ENCODE data around the gene UBE2B. TPM values are rescaled to one million over a fixed set of nuclear protein-coding genes. Genes with fewer than 3 reads are reported as not detected.
"Not testable (repeated sequence)": the region's sequence is repeated elsewhere in the genome, so short reads cannot be mapped to it uniquely, and the experiment has no call there.

The UBE2B gene
- 106 TPM for total RNA-seq
- long read RNA-seq, transcript UBE2B-201 (6 exons, 2,515 nt): major isoform, 26 of 41 reads
- long read RNA-seq, partial matches to known transcripts: 3 of 41 reads
- long read RNA-seq, other reads (novel, unspliced or antisense): 10 of 41 reads

DNA sequence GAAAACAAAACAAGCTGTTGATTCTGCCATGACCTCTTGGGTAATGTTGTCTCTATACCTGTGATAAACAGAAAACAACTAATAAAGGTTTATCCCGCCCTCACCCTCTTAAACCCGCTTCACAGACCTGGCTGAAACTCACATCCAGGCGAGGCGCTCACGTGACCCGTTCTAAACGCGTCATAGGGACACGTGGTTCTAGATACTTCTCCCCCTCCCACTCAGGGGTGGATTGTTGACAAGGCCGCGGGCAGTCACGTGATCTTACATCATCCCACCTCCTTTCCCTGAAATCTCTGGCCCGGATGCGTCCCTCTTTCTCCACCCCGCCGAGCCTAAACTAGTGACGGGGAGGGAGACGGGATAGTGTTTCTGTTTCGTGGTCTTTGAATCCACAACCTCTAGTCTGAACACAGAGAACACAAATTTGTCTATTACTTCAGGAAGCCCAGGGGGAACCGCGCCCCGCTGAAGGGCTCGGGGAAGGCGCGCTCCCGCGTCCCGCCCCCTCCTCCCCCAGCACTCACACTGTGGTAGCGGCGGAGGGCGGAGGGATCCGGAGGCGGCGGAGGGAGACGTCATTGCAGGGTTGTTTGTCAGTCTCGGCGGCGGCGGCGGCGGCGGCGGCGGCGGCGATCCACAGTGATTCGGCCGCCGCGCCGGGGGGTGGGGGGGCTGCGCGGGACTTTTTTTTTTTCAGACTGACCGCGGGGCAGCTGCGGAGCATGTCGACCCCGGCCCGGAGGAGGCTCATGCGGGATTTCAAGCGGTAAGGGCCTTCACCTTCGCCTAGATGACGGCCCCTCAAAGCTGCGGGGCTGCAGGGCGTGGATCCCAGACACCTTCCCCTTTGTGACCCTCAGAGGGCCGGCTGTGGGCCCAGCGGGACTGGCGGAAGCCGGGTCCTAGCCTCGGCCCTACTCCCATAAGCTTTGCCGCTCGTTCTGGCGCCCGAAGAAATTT lies at the start of gene UBE2B:
Gene UBE2B (plus strand): TSS at position 699 of the 963 bp plus-strand sequence. CDS start 27 bp downstream, at position 726.
- H3K27ac ChIP-seq: peak within 1 kb of the TSS; percentile 100
- H3K27me3 ChIP-seq (ENCODE audit: low read depth): no peaks in the 10 kb centered on the region
- TF ChIP-seq, protein P1, sequence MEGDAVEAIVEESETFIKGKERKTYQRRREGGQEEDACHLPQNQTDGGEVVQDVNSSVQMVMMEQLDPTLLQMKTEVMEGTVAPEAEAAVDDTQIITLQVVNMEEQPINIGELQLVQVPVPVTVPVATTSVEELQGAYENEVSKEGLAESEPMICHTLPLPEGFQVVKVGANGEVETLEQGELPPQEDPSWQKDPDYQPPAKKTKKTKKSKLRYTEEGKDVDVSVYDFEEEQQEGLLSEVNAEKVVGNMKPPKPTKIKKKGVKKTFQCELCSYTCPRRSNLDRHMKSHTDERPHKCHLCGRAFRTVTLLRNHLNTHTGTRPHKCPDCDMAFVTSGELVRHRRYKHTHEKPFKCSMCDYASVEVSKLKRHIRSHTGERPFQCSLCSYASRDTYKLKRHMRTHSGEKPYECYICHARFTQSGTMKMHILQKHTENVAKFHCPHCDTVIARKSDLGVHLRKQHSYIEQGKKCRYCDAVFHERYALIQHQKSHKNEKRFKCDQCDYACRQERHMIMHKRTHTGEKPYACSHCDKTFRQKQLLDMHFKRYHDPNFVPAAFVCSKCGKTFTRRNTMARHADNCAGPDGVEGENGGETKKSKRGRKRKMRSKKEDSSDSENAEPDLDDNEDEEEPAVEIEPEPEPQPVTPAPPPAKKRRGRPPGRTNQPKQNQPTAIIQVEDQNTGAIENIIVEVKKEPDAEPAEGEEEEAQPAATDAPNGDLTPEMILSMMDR (IDR thresholded peaks at IDR 0.05): no peak
- ATAC-seq (peak; percentile 94 to 96), DNase-seq (peak; percentile 99)
- intact Hi-C loops (cut with DNase I): no loop called here
- H3K36me3 ChIP-seq: peaks cover 20% of the 10 kb centered on the region
- H3K4me3 ChIP-seq: peak within 1 kb of the TSS; percentile 95
- H3K4me1 ChIP-seq: peaks cover 41% of the 10 kb centered on the region
- no peaks in the 10 kb centered on the region for H3K9me3 ChIP-seq

DNA sequence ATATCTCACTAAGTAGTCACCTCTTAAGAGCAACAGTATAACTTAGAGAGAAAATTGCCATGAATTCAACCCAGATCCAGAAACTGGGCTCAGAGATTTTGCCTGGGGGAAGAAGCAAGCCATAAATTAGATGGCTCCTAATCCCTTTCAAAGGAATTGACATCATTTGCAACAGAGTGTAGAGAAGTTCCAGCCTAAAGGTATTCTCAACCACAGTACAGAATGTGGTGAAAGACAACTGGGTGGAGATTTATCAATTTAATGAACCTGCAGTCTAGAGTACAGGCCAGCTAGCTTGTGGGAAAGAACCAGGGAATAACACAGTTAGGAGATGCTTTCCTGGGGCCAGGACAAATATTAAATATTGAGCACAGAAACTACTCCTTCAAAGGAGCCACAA lies 44.0 kb upstream of the UBE2B start:
- H3K4me1 ChIP-seq: no peaks in the 10 kb centered on the region
- intact Hi-C loops (cut with DNase I): no loop called here
- no peak for DNase-seq
- TF ChIP-seq, protein P1 (IDR thresholded peaks at IDR 0.05): no peak
- no peaks in the 10 kb centered on the region for H3K27me3 ChIP-seq (ENCODE audit: low read depth)
- H3K27ac ChIP-seq: no peak overlapping the region
- peaks cover 21% of the 10 kb centered on the region for H3K9me3 ChIP-seq
- H3K4me3 ChIP-seq: no peak overlapping the region
- ATAC-seq: no peak
- no peaks in the 10 kb centered on the region for H3K36me3 ChIP-seq

DNA sequence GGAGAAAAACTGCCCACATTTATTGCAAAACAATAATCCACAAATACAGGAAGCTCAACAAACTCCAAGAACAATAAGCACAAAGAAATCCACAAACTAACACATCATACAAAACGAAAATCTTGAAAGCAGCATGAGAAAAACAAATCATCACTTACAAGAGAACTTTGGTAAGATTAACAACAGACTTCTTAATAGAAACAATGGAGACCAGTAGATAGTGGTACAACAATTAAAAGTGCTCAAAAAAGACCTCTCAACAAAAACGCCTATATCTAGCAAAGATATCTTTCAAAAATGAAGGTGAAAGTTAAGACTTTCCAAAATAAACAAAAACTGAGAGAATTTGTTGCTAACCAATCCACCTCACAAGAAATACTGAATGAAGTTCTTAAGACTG lies 42.8 kb upstream of the UBE2B start:
- ATAC-seq: no peak

DNA sequence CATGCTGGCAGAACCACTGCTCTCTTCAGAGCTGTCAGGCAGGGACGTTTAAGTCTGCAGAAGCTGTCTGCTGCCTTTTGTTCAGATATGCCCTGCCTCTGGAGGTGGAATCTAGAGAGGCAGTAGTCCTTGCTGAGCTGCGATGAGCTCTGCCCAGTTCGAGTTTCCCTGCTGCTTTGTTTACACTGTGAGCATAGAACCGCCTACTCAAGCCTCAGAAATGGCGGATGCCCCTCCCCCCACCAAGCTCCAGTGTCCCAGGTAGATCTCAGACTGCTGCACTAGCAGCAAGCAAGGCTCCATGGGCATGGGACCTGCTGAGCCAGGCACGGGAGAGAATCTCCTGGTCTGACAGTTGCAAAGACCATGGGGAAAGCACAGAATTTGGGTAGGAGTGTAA lies 34.5 kb upstream of the UBE2B start:
- ATAC-seq; H3K27ac ChIP-seq; DNase-seq; H3K36me3 ChIP-seq; H3K4me3 ChIP-seq; intact Hi-C loops (cut with DNase I); H3K9me3 ChIP-seq; H3K4me1 ChIP-seq; H3K27me3 ChIP-seq (ENCODE audit: low read depth): not testable (repeated sequence)

More for the DNA sequence above, 42.8 kb upstream of the UBE2B start:
- Histone ChIP-seq H3K4me1 (no peaks in the 10 kb centered on the region), H3K4me3 (no peak overlapping the region), H3K36me3 (no peaks in the 10 kb centered on the region), H3K27ac (no peak overlapping the region), H3K9me3 (peaks cover 21% of the 10 kb centered on the region), H3K27me3 (ENCODE audit: low read depth) (no peaks in the 10 kb centered on the region)
- intact Hi-C loops (cut with DNase I): no loop called here
- DNase-seq: no peak
- TF ChIP-seq, protein P1 (IDR thresholded peaks at IDR 0.05): no peak

DNA sequence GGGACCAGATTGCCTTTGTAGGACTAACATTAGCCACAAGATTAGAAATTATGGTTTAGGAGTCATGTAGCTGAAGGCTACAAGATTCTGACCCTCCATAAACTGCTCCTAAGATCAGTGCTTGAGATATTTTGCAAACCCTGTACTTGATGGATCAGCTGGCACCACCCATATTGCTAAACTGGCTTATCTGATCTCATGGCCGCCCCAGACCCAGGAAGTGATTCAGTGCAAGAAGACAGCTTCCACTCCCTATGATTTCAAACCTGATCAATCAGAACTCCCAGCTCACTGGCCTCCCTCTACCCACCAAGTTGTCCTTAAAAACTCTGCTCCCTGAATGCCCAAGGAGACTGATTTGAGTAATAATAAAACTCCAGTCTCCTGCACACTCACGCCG lies 27.9 kb upstream of the UBE2B start:
- H3K4me1 ChIP-seq; intact Hi-C loops (cut with DNase I); ATAC-seq; H3K27me3 ChIP-seq (ENCODE audit: low read depth); H3K4me3 ChIP-seq; H3K9me3 ChIP-seq; DNase-seq; H3K27ac ChIP-seq; H3K36me3 ChIP-seq: not testable (repeated sequence)

DNA sequence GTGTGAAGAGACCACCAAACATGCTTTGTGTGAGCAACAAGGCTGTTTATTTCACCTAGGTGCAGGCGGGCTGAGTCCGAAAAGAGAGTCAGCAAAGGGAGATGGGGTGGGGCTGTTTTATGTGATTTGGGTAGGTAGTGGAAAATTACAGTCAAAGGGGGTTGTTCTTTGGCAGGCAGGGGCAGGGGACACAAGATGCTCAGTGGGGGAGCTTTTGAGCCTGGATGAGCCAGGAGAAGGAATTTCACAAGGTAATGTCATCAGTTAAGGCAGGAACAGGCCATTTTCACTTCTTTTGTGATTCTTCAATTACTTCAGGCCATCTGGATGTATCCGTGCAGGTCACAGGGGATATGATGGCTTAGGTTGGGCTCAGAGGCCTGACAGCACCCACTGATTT lies 25.9 kb upstream of the UBE2B start:
- H3K4me3 ChIP-seq; H3K4me1 ChIP-seq; intact Hi-C loops (cut with DNase I); H3K27ac ChIP-seq; ATAC-seq; DNase-seq; H3K9me3 ChIP-seq; H3K27me3 ChIP-seq (ENCODE audit: low read depth); H3K36me3 ChIP-seq: not testable (repeated sequence)

DNA sequence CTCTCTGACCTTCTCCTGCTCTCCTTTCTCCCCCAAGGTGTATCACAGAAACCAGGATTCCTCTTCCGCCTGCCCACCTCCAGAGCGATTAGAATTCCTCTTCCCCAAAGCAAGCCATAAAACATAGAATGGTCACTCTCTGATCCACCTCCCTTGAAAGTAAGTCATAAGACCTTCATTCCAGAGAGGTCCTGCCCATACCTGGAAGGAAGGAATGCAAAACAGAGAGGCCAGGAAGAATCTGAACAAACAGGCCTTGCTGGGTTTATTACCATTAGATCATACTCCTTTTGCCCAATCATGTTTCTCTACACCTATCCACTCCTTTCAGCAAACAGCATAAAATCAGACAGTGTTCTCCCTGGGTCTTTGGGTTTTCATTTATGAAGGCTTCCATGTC lies 25.4 kb upstream of the UBE2B start:
- Histone ChIP-seq H3K27ac (no peak overlapping the region), H3K27me3 (ENCODE audit: low read depth) (no peaks in the 10 kb centered on the region), H3K4me1 (no peaks in the 10 kb centered on the region), H3K4me3 (no peak overlapping the region), H3K9me3 (no peaks in the 10 kb centered on the region), H3K36me3 (peaks cover 4% of the 10 kb centered on the region)
- TF ChIP-seq, protein P1 (IDR thresholded peaks at IDR 0.05): no peak
- ATAC-seq (no peak), DNase-seq (no peak)
- intact Hi-C loops (cut with DNase I): no loop called here
